Activated T-cell treated with anti-CD3 and anti-CD28 coated beads, Interleukin-2, amount 50 U/mL, for 24 hours (primary cell): ENCODE measurements around the gene PRRX1.

Experiments
- DNase-seq: peaks from one replicate; pipeline ENCODE4 v3.0.0-alpha.2; 2020
- H3K27ac Mint-ChIP-seq: 2 replicates; pipeline ENCODE4 v1.8.0; 2020; ENCODE audit warnings: mild to moderate bottlenecking, mixed read lengths
- H3K27me3 Mint-ChIP-seq: 2 replicates; pipeline ENCODE4 v1.8.0; 2020; ENCODE audit warnings: mixed read lengths
- H3K36me3 Mint-ChIP-seq: 2 replicates; pipeline ENCODE4 v1.8.0; 2020; ENCODE audit warnings: low read depth, mixed read lengths
- H3K4me1 Mint-ChIP-seq: 2 replicates; pipeline ENCODE4 v1.8.0; 2020; ENCODE audit warnings: low read depth, mixed read lengths
- H3K4me3 Mint-ChIP-seq: 2 replicates; pipeline ENCODE4 v1.8.0; 2020; ENCODE audit warnings: mild to moderate bottlenecking, moderate library complexity, mixed read lengths
- H3K9me3 Mint-ChIP-seq: 2 replicates; pipeline ENCODE4 v1.8.0; 2020; ENCODE audit warnings: mixed read lengths

PRRX1 gene

GRCh38 chr1:170711682-170712081 is 47.8 kb downstream of the PRRX1 start:
- Mint-ChIP-seq H3K4me1 (peaks cover 5% of the 10 kb centered on the region), H3K9me3 (no peaks in the 10 kb centered on the region), H3K27ac (no peak overlapping the region), H3K27me3 (peaks cover 10% of the 10 kb centered on the region), H3K4me3 (no peak overlapping the region), H3K36me3 (no peaks in the 10 kb centered on the region)
- no peak for DNase-seq

DNA sequence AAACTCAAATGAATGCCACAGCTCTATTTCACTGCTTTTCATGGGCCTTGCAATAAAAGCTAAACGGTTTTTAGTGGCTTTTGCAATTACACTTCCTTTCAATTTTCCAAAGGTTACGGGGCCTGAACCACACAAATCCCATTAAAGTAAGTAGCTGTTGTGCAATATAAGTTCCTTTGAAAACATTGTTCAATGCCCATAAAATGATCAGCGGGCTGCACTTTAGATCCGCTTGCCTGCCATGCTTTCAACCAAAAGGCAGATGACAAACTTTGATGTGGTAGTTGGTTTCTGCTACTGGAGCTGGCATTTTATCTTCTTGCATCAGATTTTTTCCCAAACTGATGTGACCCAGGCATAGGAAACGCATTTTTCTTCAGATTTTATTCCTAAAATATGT is 50.2 kb downstream of the PRRX1 start:
- H3K36me3 Mint-ChIP-seq = no peaks in the 10 kb centered on the region
- H3K4me3 Mint-ChIP-seq = no peak overlapping the region
- no peak for DNase-seq
- peaks cover 11% of the 10 kb centered on the region for H3K27me3 Mint-ChIP-seq
- H3K27ac Mint-ChIP-seq = no peak overlapping the region
- no peaks in the 10 kb centered on the region for H3K9me3 Mint-ChIP-seq
- H3K4me1 Mint-ChIP-seq = no peaks in the 10 kb centered on the region

DNA sequence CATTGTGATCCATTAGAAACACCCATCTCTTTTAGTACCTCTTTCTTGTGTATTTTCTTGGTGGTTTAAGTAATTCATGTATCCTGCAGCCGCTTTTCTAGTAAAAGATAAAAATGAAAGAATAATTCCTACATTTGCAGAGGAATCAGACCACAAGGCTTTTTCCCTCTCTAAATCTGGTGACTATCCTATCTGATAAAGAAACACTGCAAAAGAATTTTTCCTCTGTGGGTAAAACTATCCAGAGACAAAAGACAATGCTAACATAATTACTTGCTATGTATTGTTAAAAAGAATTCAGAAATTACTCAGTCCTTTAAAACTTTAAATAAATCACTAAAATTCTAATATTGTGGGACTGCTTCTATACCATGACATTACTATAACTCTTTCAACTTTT is 51.0 kb downstream of the PRRX1 start:
- no peak overlapping the region for H3K4me3 Mint-ChIP-seq
- H3K36me3 Mint-ChIP-seq = no peaks in the 10 kb centered on the region
- DNase-seq = no peak
- no peak overlapping the region for H3K27ac Mint-ChIP-seq
- H3K9me3 Mint-ChIP-seq = no peaks in the 10 kb centered on the region
- no peaks in the 10 kb centered on the region for H3K4me1 Mint-ChIP-seq
- peaks cover 11% of the 10 kb centered on the region for H3K27me3 Mint-ChIP-seq

- H3K27me3 Mint-ChIP-seq = peaks cover 11% of the 10 kb centered on the region
- DNase-seq = no peak
- no peak overlapping the region for H3K4me3 Mint-ChIP-seq
- H3K9me3 Mint-ChIP-seq = no peaks in the 10 kb centered on the region
- no peaks in the 10 kb centered on the region for H3K36me3 Mint-ChIP-seq
- no peak overlapping the region for H3K27ac Mint-ChIP-seq
- no peaks in the 10 kb centered on the region for H3K4me1 Mint-ChIP-seq
Measured at GRCh38 chr1:170716835-170717429, 53.0 kb downstream of the PRRX1 start.

DNA sequence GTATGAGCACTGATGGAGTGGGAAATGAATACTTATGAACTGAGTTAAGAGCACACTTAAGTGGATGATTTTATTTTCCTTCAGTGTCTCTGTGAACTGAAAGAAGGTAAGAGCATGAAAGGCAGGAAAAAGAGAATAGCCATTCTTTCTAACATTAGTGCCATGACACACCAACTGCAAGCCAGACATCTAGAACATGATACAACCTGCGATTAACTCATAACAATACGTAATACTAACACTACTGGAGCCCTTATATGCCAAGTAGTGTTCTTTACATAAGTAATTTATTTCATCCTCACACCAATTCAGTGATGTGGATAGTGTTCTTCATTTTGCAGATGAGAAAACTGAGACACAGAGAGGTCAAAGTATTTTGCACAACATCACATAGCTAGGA is 56.7 kb downstream of the PRRX1 start:
- H3K27me3 Mint-ChIP-seq = peaks cover 6% of the 10 kb centered on the region
- H3K9me3 Mint-ChIP-seq = no peaks in the 10 kb centered on the region
- no peak for DNase-seq
- no peak overlapping the region for H3K27ac Mint-ChIP-seq
- no peaks in the 10 kb centered on the region for H3K36me3 Mint-ChIP-seq
- H3K4me3 Mint-ChIP-seq = no peak overlapping the region
- no peaks in the 10 kb centered on the region for H3K4me1 Mint-ChIP-seq

DNA sequence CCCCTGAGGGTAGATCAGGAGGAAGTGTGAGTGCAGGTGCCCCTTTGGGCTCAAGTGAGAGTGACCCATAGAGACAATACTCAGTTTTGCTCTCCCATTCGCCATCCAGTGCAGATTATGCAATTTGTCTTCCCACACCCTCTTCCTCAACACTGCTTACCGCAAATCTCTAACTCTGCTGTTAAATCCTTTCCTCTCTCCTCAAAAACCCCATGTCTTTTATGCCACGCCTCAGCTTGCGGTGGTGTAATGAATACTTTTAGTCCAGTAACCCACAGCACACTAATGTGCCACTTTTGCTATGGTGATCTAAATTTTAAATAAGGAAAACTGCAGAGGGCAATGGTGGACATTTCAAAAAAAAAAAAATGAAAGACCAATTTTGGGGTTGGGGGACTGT is 57.7 kb downstream of the PRRX1 start:
- Mint-ChIP-seq H3K27me3 (peaks cover 9% of the 10 kb centered on the region), H3K36me3 (no peaks in the 10 kb centered on the region), H3K4me1 (no peaks in the 10 kb centered on the region), H3K4me3 (no peak overlapping the region), H3K27ac (no peak overlapping the region), H3K9me3 (no peaks in the 10 kb centered on the region)
- DNase-seq = no peak

DNA sequence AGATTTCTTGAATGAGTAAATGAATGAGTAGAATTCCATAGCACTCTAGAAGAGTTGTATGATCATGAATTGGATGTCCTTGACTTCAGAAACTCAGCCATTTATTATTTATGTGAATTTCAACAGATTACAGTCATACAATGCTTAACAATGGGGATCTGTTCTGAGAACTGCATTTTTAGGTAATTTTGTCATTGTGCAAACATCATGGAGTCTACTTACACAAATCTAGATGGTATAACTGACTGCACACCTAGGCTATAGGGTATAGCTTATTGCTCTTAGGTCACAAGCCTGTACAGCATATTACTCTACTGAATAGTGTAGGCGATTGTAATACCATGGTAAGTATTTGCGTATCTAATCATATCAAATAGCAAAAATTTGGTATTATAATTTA is 59.6 kb downstream of the PRRX1 start:
- H3K4me1 Mint-ChIP-seq = no peaks in the 10 kb centered on the region
- H3K27me3 Mint-ChIP-seq = peaks cover 13% of the 10 kb centered on the region
- DNase-seq = no peak
- no peaks in the 10 kb centered on the region for H3K36me3 Mint-ChIP-seq
- no peak overlapping the region for H3K27ac Mint-ChIP-seq
- H3K4me3 Mint-ChIP-seq = no peak overlapping the region
- H3K9me3 Mint-ChIP-seq = no peaks in the 10 kb centered on the region

GRCh38 chr1:170725326-170725725 is 61.4 kb downstream of the PRRX1 start:
- Mint-ChIP-seq H3K27ac (no peak overlapping the region), H3K27me3 (peaks cover 28% of the 10 kb centered on the region), H3K9me3 (no peaks in the 10 kb centered on the region), H3K36me3 (no peaks in the 10 kb centered on the region), H3K4me1 (no peaks in the 10 kb centered on the region), H3K4me3 (no peak overlapping the region)
- no peak for DNase-seq

- no peaks in the 10 kb centered on the region for H3K36me3 Mint-ChIP-seq
- no peak overlapping the region for H3K27ac Mint-ChIP-seq
- H3K9me3 Mint-ChIP-seq = no peaks in the 10 kb centered on the region
- no peak overlapping the region for H3K4me3 Mint-ChIP-seq
- H3K27me3 Mint-ChIP-seq = peaks cover 31% of the 10 kb centered on the region
- no peak for DNase-seq
- no peaks in the 10 kb centered on the region for H3K4me1 Mint-ChIP-seq
Measured at GRCh38 chr1:170727963-170728362, 64.0 kb downstream of the PRRX1 start.

DNA sequence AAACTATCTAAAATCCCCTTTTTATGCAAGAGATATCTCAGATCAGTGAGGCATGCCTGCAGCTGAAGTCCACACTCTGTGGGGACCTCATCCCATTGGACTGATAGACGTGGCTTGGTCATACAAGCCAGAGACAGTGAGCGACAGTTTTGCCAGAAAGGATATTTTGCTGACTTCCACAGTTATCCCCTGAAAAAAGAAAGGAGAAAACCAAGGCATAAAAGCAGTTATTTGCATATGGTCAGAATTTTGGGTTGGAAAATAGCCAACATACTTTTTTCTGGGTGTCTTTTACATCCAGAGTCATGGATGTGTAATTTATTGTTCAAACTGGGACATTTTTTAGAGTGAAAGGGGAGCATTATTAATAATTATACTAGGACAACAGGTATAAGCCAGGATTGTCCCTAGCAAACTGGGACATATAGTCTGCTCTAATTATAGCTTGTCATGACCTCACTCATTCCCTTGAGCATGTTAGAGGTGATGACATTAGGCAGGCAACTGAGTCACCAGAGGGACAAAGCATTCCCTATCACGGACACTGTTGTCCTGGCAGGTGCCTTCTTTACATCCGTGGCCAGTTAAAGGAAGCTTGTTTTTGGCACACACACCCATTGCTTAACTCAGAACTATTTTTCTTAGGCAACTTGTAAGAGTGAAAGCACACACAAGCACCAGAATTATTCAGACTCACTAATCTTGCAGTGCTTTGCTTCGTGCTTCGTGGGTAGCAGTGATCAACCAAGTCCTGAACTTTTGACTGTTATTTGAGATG is 65.5 kb downstream of the PRRX1 start:
- no peaks in the 10 kb centered on the region for H3K36me3 Mint-ChIP-seq
- no peaks in the 10 kb centered on the region for H3K9me3 Mint-ChIP-seq
- no peak overlapping the region for H3K4me3 Mint-ChIP-seq
- no peak overlapping the region for H3K27ac Mint-ChIP-seq
- no peaks in the 10 kb centered on the region for H3K4me1 Mint-ChIP-seq
- peaks cover 35% of the 10 kb centered on the region for H3K27me3 Mint-ChIP-seq
- DNase-seq = no peak

DNA sequence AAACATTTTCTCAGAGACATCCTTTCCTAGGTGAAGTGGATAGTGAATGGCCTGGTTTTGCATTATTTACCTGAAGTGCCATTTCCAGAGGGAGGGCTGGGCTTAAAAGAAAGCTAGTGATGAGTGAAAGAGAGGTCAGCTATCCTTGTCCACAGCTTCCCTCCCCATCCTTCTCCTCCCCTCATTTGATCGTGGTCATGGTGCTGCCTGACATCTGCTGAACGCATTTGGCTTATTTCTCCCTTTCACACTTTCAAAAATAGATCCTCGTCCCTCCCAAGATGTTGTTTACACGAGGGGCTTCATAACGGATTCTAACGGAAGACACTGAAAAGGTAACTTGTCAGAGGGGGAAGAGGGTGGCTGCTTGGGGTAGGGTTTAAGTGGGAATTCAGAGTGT is 66.1 kb downstream of the PRRX1 start:
- no peaks in the 10 kb centered on the region for H3K4me1 Mint-ChIP-seq
- no peak overlapping the region for H3K4me3 Mint-ChIP-seq
- H3K9me3 Mint-ChIP-seq = no peaks in the 10 kb centered on the region
- no peak for DNase-seq
- peaks cover 32% of the 10 kb centered on the region for H3K27me3 Mint-ChIP-seq
- no peaks in the 10 kb centered on the region for H3K36me3 Mint-ChIP-seq
- no peak overlapping the region for H3K27ac Mint-ChIP-seq

- no peak overlapping the region for H3K27ac Mint-ChIP-seq
- H3K36me3 Mint-ChIP-seq = no peaks in the 10 kb centered on the region
- no peaks in the 10 kb centered on the region for H3K9me3 Mint-ChIP-seq
- H3K4me1 Mint-ChIP-seq = no peaks in the 10 kb centered on the region
- peaks cover 32% of the 10 kb centered on the region for H3K27me3 Mint-ChIP-seq
- no peak for DNase-seq
- no peak overlapping the region for H3K4me3 Mint-ChIP-seq
Measured at GRCh38 chr1:170730438-170730837, 66.5 kb downstream of the PRRX1 start.

- H3K4me1 Mint-ChIP-seq = no peaks in the 10 kb centered on the region
- H3K27me3 Mint-ChIP-seq = peaks cover 32% of the 10 kb centered on the region
- H3K36me3 Mint-ChIP-seq = no peaks in the 10 kb centered on the region
- no peak for DNase-seq
- no peak overlapping the region for H3K27ac Mint-ChIP-seq
- no peaks in the 10 kb centered on the region for H3K9me3 Mint-ChIP-seq
- H3K4me3 Mint-ChIP-seq = no peak overlapping the region
Measured at GRCh38 chr1:170731566-170732251, 67.8 kb downstream of the PRRX1 start.

DNA sequence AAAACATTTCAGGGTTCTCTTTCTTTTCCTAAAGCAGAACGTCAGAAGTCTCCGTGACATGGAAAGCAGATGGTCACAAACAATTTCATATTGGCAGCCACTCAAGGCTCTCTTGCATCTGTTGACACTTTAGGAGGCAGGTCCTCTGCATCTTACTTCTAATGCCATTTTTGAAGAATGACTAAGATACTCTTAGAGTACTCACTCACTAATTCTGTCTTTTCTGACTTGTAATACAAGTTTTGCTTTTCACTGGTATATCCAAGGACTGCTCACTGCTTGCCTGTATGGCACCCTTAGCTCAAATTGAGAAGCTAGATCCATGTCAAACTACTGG is 68.3 kb downstream of the PRRX1 start:
- Mint-ChIP-seq H3K9me3 (no peaks in the 10 kb centered on the region), H3K36me3 (no peaks in the 10 kb centered on the region), H3K4me3 (no peak overlapping the region), H3K27ac (no peak overlapping the region), H3K27me3 (peaks cover 31% of the 10 kb centered on the region), H3K4me1 (no peaks in the 10 kb centered on the region)
- no peak for DNase-seq

- no peak overlapping the region for H3K27ac Mint-ChIP-seq
- H3K4me1 Mint-ChIP-seq = no peaks in the 10 kb centered on the region
- H3K27me3 Mint-ChIP-seq = peaks cover 32% of the 10 kb centered on the region
- no peak overlapping the region for H3K4me3 Mint-ChIP-seq
- no peak for DNase-seq
- H3K9me3 Mint-ChIP-seq = no peaks in the 10 kb centered on the region
- no peaks in the 10 kb centered on the region for H3K36me3 Mint-ChIP-seq
Measured at GRCh38 chr1:170734412-170735175, 70.7 kb downstream of the PRRX1 start.
